Measurements from ENCODE around the gene SLC13A3.

SLC13A3 gene

DNA sequence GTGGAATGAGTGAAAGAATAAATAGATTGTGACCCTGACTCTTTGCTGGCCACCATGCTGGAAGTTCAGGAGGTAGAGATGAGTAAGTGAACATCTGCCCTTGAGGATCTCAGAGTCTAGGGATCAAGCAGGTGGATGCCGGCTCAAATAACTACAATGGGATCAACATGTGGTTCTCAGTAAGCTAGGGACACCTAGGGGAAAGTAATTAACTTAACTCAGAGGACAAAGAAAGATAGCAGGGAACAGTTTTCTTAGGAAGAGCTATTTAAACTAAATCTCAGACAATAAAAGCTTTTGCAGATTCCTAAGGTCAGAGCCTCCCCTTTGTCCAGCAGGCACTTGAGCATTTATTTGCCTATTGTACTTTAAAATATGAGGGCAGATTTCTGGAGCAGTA, 29.1 kb downstream of the SLC13A3 start:
- no peak overlapping the region for H3K27ac ChIP-seq (ENCODE audit: low read depth, low read length, poor library complexity, severe bottlenecking)
- H3F3A ChIP-seq (ENCODE audit: insufficient read depth, low read length): no peaks in the 10 kb centered on the region
- no peak for TF ChIP-seq EZH2 (IDR thresholded peaks at IDR 0.05; ENCODE audit: borderline replicate concordance, low read length)
- TF ChIP-seq, protein P1, sequence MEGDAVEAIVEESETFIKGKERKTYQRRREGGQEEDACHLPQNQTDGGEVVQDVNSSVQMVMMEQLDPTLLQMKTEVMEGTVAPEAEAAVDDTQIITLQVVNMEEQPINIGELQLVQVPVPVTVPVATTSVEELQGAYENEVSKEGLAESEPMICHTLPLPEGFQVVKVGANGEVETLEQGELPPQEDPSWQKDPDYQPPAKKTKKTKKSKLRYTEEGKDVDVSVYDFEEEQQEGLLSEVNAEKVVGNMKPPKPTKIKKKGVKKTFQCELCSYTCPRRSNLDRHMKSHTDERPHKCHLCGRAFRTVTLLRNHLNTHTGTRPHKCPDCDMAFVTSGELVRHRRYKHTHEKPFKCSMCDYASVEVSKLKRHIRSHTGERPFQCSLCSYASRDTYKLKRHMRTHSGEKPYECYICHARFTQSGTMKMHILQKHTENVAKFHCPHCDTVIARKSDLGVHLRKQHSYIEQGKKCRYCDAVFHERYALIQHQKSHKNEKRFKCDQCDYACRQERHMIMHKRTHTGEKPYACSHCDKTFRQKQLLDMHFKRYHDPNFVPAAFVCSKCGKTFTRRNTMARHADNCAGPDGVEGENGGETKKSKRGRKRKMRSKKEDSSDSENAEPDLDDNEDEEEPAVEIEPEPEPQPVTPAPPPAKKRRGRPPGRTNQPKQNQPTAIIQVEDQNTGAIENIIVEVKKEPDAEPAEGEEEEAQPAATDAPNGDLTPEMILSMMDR (IDR thresholded peaks at IDR 0.05; ENCODE audit: low read length): no peak

DNA sequence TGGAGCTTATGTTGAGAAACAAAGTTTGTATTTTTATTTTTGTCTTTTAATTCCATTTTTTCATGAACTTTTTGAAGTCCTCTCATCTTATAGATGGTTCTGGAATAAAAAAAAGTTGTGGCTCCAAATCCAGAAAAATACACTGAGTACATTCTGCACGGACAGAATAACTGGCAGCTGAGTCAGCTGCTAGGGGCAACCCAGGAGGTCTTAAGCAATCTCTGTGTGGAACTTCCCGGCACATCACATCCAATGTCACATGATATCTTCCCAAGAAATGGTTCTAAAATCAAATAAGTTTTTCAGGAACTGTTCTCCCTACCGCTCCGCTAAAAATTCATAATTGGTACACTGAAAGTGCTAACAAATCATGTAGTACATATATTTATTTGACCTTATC, 29.8 kb downstream of the SLC13A3 start:
- Histone ChIP-seq H3K9me2 (ENCODE audit: low read depth, low read length) (no peaks in the 10 kb centered on the region), H3K27ac (ENCODE audit: low read depth, low read length, poor library complexity, severe bottlenecking) (no peak overlapping the region), H3K4me3 (ENCODE audit: low read depth, low read length, poor library complexity, severe bottlenecking) (no peak overlapping the region), H3K4me1 (ENCODE audit: insufficient read depth, low read length, severe bottlenecking) (no peaks in the 10 kb centered on the region), H3K79me2 (ENCODE audit: insufficient read depth, low read length) (no peaks in the 10 kb centered on the region), H3K27me3 (ENCODE audit: insufficient read depth, low read length) (no peaks in the 10 kb centered on the region), H3K4me2 (ENCODE audit: low read length) (no peak overlapping the region), H2AFZ (ENCODE audit: low read length) (no peak overlapping the region), H3K36me3 (ENCODE audit: insufficient read depth, low read length) (no peaks in the 10 kb centered on the region), H3F3A (ENCODE audit: insufficient read depth, low read length) (no peaks in the 10 kb centered on the region), H3K9me3 (ENCODE audit: low read length) (no peaks in the 10 kb centered on the region), H3K9ac (ENCODE audit: low read length) (no peak overlapping the region), H4K20me1 (ENCODE audit: insufficient read depth, low read length) (no peaks in the 10 kb centered on the region)
- TF ChIP-seq, protein P1 (IDR thresholded peaks at IDR 0.05; ENCODE audit: low read length): no peak
- no peak for TF ChIP-seq EZH2 (IDR thresholded peaks at IDR 0.05; ENCODE audit: borderline replicate concordance, low read length)

More for the DNA sequence above, 29.1 kb downstream of the SLC13A3 start:
- H3K9me2 ChIP-seq (ENCODE audit: low read depth, low read length): no peaks in the 10 kb centered on the region
- no peaks in the 10 kb centered on the region for H3K9me3 ChIP-seq (ENCODE audit: low read length)
- H3K79me2 ChIP-seq (ENCODE audit: insufficient read depth, low read length): no peaks in the 10 kb centered on the region
- H3K4me3 ChIP-seq (ENCODE audit: low read depth, low read length, poor library complexity, severe bottlenecking): no peak overlapping the region
- H3K27me3 ChIP-seq (ENCODE audit: insufficient read depth, low read length): no peaks in the 10 kb centered on the region
- no peaks in the 10 kb centered on the region for H4K20me1 ChIP-seq (ENCODE audit: insufficient read depth, low read length)
- H3K9ac ChIP-seq (ENCODE audit: low read length): no peak overlapping the region
- H3K4me2 ChIP-seq (ENCODE audit: low read length): no peak overlapping the region
- no peaks in the 10 kb centered on the region for H3K4me1 ChIP-seq (ENCODE audit: insufficient read depth, low read length, severe bottlenecking)
- H3K36me3 ChIP-seq (ENCODE audit: insufficient read depth, low read length): no peaks in the 10 kb centered on the region
- no peak overlapping the region for H2AFZ ChIP-seq (ENCODE audit: low read length)

DNA sequence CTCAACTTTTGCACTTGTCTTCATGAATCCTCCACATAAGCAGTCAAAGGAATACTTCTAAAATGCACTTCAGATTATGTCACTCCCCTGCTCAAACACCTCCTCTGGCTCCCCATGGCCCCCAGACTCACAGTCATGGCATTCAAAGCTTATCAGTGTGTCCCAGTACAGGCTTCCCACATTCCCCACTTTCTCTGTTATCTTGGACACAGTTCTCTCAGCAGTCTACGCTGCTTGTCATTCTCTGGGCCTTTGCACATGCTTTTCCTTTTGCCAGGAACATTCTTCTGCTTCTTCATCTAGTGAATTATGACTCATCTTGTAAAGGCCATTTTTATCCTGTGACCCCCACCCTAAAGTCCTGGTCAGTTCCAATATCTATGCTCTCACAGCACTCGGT, 31.8 kb downstream of the SLC13A3 start:
- Histone ChIP-seq H3K36me3 (ENCODE audit: insufficient read depth, low read length) (no peaks in the 10 kb centered on the region), H2AFZ (ENCODE audit: low read length) (no peak overlapping the region), H3K4me1 (ENCODE audit: insufficient read depth, low read length, severe bottlenecking) (no peaks in the 10 kb centered on the region), H3K9me2 (ENCODE audit: low read depth, low read length) (no peaks in the 10 kb centered on the region), H3K27ac (ENCODE audit: low read depth, low read length, poor library complexity, severe bottlenecking) (no peak overlapping the region), H4K20me1 (ENCODE audit: insufficient read depth, low read length) (no peaks in the 10 kb centered on the region), H3K4me3 (ENCODE audit: low read depth, low read length, poor library complexity, severe bottlenecking) (no peak overlapping the region), H3K27me3 (ENCODE audit: insufficient read depth, low read length) (no peaks in the 10 kb centered on the region), H3K79me2 (ENCODE audit: insufficient read depth, low read length) (no peaks in the 10 kb centered on the region), H3K4me2 (ENCODE audit: low read length) (no peak overlapping the region), H3F3A (ENCODE audit: insufficient read depth, low read length) (no peaks in the 10 kb centered on the region), H3K9me3 (ENCODE audit: low read length) (no peaks in the 10 kb centered on the region), H3K9ac (ENCODE audit: low read length) (no peak overlapping the region)
- no peak for TF ChIP-seq EZH2 (IDR thresholded peaks at IDR 0.05; ENCODE audit: borderline replicate concordance, low read length)
- TF ChIP-seq, protein P1 (IDR thresholded peaks at IDR 0.05; ENCODE audit: low read length): no peak

All from OCI-LY1 (cell line).